K562 (cell line): Measurements from ENCODE around the gene GALNS. TPM values are rescaled to one million over a fixed set of nuclear protein-coding genes. Genes with fewer than 3 reads are reported as not detected.

Source experiments
- CBFA2T3 ChIP-seq: fragments of 450-650 bp; IDR thresholded peaks from 2 replicates; pipeline ENCODE4 v1.6.1; 2017
- CCNT2 ChIP-seq: IDR thresholded peaks from 2 replicates; pipeline ENCODE4 v1.6.1; 2011; ENCODE audit warnings: borderline replicate concordance, low read depth, mild to moderate bottlenecking, moderate library complexity, mixed read lengths, low read length; ENCODE audit not compliant: insufficient read length; ENCODE audit errors: extremely low read depth
- ELF4 ChIP-seq: fragments of 450-650 bp; formaldehyde crosslinking; IDR thresholded peaks from 2 replicates; pipeline ENCODE4 v1.4.0; 2022; ENCODE audit warnings: missing genetic modification characterization
- FIP1L1 ChIP-seq: fragments of 200-400 bp; formaldehyde crosslinking; IDR thresholded peaks from 2 replicates; pipeline ENCODE4 v1.6.1; 2018; ENCODE audit warnings: mild to moderate bottlenecking, low read depth, low read length; ENCODE audit not compliant: poor library complexity, severe bottlenecking
- GABPB1 ChIP-seq: sonication (generic); formaldehyde crosslinking; IDR thresholded peaks from 2 replicates; pipeline ENCODE4 v1.8.0; 2022; ENCODE audit warnings: mild to moderate bottlenecking, missing genetic modification reagents
- KDM1A ChIP-seq, 2 experiments: fragments of 450-650 bp; IDR thresholded peaks; 2 replicates each; pipeline ENCODE4 v1.6.1; 2016; ENCODE audit warnings: mild to moderate bottlenecking in 2 of 2
- MEF2A ChIP-seq: IDR thresholded peaks from 2 replicates; pipeline ENCODE4 v1.6.1; 2011; ENCODE audit warnings: low read depth, mild to moderate bottlenecking, low read length, moderate library complexity; ENCODE audit not compliant: control insufficient read depth
- MYNN ChIP-seq, 2 experiments: sonication (generic); formaldehyde crosslinking in 1 of 2; IDR thresholded peaks; 2 replicates each; pipeline versions ENCODE4 v1.5.0 to v1.6.1; 2016 to 2020; ENCODE audit warnings: antibody characterized with exemption in 1 of 2, missing genetic modification reagents in 1 of 2
- SREBF1 ChIP-seq: fragments of 150-350 bp; IDR thresholded peaks from 2 replicates; pipeline ENCODE4 v1.6.1; 2014; ENCODE audit warnings: antibody characterized with exemption, low read depth, low read length, borderline replicate concordance
- ZNF175 ChIP-seq: fragments of 200-800 bp; sonication (Bioruptor generic); IDR thresholded peaks from 2 replicates; pipeline ENCODE4 v1.6.1; 2016; ENCODE audit warnings: low read depth, mild to moderate bottlenecking, missing genetic modification characterization, missing compliant biosample characterization
- ZNF436 ChIP-seq: fragments of 250-450, 450-650 bp; sonication (Bioruptor Pico); formaldehyde crosslinking; IDR thresholded peaks from 2 replicates; pipeline ENCODE4 v1.7.0; 2020; ENCODE audit warnings: mild to moderate bottlenecking
- ZNF507 ChIP-seq: conservative IDR thresholded peaks from 2 replicates; pipeline ENCODE4 v1.6.1; 2017; ENCODE audit warnings: missing genetic modification characterization, missing compliant biosample characterization
- ZNF695 ChIP-seq: fragments of 450-650 bp; formaldehyde crosslinking; IDR thresholded peaks from 2 replicates; pipeline ENCODE4 v1.4.0; 2020; ENCODE audit warnings: mild to moderate bottlenecking, moderate library complexity
- polyA plus RNA-seq, 8 experiments: library from polyadenylated mRNA; depleted of rRNA in 4 of 8; stranded (reverse) in 5 of 8; unstranded in 3 of 8; fragments of >200 nt; fragmentation: Nextera tagmentation in 2 of 8; fragmentation: Illumina TruSeq in 1 of 8; extraction: Ambion mirVana in 2 of 8; extraction: Trizol in 1 of 8; gene quantifications; 2 replicates each; pipeline versions ENCODE4 v1.2.1 to v1.2.3, GENCODE V29; 2011 to 2014; ENCODE audit warnings: inconsistent platforms in 1 of 8, missing spikeins in 1 of 8
- total RNA-seq, 7 experiments: library from RNA; depleted of rRNA in 6 of 7; stranded (reverse); fragments of >200 nt in 6 of 7; fragmentation: Illumina TruSeq in 2 of 7; extraction: Trizol in 2 of 7; gene quantifications; 2 replicates each; pipeline versions ENCODE4 v1.2.1 to v1.2.3, GENCODE V29; 2011 to 2021; ENCODE audit warnings: low replicate concordance in 1 of 7
- TF ChIP-seq, protein P1 (sequence below): fragments of 250-450 bp; sonication (Bioruptor Pico); IDR thresholded peaks from 2 replicates; pipeline ENCODE4 v1.8.0; 2022; ENCODE audit warnings: moderate library complexity, mild to moderate bottlenecking, inconsistent platforms
- TF ChIP-seq, protein P2 (sequence below): fragments of 250-450 bp; sonication (Bioruptor Pico); IDR thresholded peaks from 2 replicates; pipeline ENCODE4 v1.4.0; 2020
- TF ChIP-seq, protein P3 (sequence below): fragments of 450-650 bp; conservative IDR thresholded peaks from 2 replicates; pipeline ENCODE4 v1.6.1; 2016; ENCODE audit warnings: missing genetic modification characterization, low read depth, mild to moderate bottlenecking, control low read depth, missing compliant biosample characterization
- TF ChIP-seq, protein P4 (sequence below): sonication (generic); formaldehyde crosslinking; IDR thresholded peaks from 2 replicates; pipeline ENCODE4 v1.8.0; 2023; ENCODE audit warnings: mild to moderate bottlenecking, missing genetic modification reagents

Gene GALNS
- total and polyA plus RNA-seq, 9 of the 15 experiments (the other 6 are each of a cell fraction or from before 2014, with no cell fraction given): 0.38 to 13.2 (median 4.3) TPM

- TF ChIP-seq CBFA2T3: 0 out of 2 replicates have a peak, but pooled peaks have one; percentile 16
- TF ChIP-seq, protein P1, sequence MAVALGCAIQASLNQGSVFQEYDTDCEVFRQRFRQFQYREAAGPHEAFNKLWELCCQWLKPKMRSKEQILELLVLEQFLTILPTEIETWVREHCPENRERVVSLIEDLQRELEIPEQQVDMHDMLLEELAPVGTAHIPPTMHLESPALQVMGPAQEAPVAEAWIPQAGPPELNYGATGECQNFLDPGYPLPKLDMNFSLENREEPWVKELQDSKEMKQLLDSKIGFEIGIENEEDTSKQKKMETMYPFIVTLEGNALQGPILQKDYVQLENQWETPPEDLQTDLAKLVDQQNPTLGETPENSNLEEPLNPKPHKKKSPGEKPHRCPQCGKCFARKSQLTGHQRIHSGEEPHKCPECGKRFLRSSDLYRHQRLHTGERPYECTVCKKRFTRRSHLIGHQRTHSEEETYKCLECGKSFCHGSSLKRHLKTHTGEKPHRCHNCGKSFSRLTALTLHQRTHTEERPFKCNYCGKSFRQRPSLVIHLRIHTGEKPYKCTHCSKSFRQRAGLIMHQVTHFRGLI: no peak
- TF ChIP-seq KDM1A (IDR thresholded peaks at IDR 0.05): 0 out of 4 replicates have a peak, but pooled peaks of 1 of the 2 experiments have one; percentile 46
- TF ChIP-seq, protein P2, sequence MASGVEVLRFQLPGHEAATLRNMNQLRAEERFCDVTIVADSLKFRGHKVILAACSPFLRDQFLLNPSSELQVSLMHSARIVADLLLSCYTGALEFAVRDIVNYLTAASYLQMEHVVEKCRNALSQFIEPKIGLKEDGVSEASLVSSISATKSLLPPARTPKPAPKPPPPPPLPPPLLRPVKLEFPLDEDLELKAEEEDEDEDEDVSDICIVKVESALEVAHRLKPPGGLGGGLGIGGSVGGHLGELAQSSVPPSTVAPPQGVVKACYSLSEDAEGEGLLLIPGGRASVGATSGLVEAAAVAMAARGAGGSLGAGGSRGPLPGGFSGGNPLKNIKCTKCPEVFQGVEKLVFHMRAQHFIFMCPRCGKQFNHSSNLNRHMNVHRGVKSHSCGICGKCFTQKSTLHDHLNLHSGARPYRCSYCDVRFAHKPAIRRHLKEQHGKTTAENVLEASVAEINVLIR (CRISPR knock-in tag): no peak
- no peak for TF ChIP-seq MEF2A
- no peak for TF ChIP-seq ZNF175 (CRISPR knock-in tag)
- no peak for TF ChIP-seq ZNF695 (CRISPR knock-in tag)
- TF ChIP-seq ZNF507 (tag): no peak
- peak; percentile 82 for TF ChIP-seq MYNN (IDR thresholded peaks at IDR 0.05)
- no peak for TF ChIP-seq MYNN (CRISPR knock-in tag; IDR thresholded peaks at IDR 0.05)
- peak; percentile 77 for TF ChIP-seq FIP1L1
- 0 out of 2 replicates have a peak, but pooled peaks have one; percentile 32 for TF ChIP-seq GABPB1
- TF ChIP-seq, protein P3, sequence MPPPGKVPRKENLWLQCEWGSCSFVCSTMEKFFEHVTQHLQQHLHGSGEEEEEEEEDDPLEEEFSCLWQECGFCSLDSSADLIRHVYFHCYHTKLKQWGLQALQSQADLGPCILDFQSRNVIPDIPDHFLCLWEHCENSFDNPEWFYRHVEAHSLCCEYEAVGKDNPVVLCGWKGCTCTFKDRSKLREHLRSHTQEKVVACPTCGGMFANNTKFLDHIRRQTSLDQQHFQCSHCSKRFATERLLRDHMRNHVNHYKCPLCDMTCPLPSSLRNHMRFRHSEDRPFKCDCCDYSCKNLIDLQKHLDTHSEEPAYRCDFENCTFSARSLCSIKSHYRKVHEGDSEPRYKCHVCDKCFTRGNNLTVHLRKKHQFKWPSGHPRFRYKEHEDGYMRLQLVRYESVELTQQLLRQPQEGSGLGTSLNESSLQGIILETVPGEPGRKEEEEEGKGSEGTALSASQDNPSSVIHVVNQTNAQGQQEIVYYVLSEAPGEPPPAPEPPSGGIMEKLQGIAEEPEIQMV (tag): no peak
- TF ChIP-seq ELF4: 0 out of 2 replicates have a peak, but pooled peaks have one; percentile 43
- TF ChIP-seq, protein P4, sequence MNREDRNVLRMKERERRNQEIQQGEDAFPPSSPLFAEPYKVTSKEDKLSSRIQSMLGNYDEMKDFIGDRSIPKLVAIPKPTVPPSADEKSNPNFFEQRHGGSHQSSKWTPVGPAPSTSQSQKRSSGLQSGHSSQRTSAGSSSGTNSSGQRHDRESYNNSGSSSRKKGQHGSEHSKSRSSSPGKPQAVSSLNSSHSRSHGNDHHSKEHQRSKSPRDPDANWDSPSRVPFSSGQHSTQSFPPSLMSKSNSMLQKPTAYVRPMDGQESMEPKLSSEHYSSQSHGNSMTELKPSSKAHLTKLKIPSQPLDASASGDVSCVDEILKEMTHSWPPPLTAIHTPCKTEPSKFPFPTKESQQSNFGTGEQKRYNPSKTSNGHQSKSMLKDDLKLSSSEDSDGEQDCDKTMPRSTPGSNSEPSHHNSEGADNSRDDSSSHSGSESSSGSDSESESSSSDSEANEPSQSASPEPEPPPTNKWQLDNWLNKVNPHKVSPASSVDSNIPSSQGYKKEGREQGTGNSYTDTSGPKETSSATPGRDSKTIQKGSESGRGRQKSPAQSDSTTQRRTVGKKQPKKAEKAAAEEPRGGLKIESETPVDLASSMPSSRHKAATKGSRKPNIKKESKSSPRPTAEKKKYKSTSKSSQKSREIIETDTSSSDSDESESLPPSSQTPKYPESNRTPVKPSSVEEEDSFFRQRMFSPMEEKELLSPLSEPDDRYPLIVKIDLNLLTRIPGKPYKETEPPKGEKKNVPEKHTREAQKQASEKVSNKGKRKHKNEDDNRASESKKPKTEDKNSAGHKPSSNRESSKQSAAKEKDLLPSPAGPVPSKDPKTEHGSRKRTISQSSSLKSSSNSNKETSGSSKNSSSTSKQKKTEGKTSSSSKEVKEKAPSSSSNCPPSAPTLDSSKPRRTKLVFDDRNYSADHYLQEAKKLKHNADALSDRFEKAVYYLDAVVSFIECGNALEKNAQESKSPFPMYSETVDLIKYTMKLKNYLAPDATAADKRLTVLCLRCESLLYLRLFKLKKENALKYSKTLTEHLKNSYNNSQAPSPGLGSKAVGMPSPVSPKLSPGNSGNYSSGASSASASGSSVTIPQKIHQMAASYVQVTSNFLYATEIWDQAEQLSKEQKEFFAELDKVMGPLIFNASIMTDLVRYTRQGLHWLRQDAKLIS (CRISPR knock-in tag): 0 out of 2 replicates have a peak, but pooled peaks have one; percentile 49
- TF ChIP-seq SREBF1: no peak
- TF ChIP-seq ZNF436 (CRISPR knock-in tag): no peak
- peak; percentile 50 for TF ChIP-seq CCNT2
- TF ChIP-seq, all 486 proteins: peak for 58
Observed at GRCh38 chr16:88882358-88883030, 25.7 kb upstream of the GALNS start (continued).
